Measurements from ENCODE around the gene PLCB2.
A peak's percentile ranks its signal among the peaks of the same experiment; 100 is the strongest.

Gene PLCB2

DNA sequence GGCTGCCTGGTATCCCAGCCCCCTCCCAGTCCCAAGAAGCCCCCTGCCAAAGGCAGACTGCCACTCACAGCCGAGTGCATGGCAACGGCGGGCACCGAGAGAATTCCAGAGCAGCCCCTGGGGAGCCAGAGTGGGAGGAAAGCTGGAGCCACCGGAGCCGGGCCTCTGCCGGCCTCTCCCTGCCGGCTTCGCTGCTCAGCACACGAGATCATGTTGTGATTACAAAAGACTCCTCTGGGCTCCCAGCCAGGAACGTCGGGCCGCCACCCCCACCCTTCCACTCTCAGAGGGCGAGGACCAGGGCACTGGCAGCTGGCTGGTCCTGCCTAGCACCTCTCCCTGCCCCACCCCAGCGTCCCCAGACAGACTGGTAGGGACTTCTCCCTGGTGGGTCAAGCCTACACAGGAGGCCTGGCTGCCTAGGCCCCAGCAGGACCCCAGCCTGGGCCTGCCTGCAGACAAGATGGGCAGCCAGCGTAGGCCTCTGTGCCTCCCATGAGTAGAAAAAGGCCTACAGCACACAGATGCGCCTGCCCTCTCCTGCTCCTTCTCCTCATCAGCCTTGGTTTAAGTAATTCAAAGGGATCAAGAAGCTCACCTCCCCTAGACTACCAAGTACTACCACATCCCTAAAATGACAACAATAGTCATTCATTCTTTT, 33.1 kb upstream of the PLCB2 start, which contains the start of gene CCDC9B:
Gene CCDC9B (minus strand): TSS at position 200 of the 661 bp plus-strand sequence. CDS start 120 bp downstream, at position 80.
- peak; percentile 54 for DNase-seq

- DNase-seq, result peak; percentile 34
These were observed 32.5 kb upstream of the PLCB2 start for GRCh38 chr15:40340038-40340739.

GRCh38 chr15:40339621-40339945, 31.8 kb upstream of the PLCB2 start:
- no peak for DNase-seq

GRCh38 chr15:40338921-40339620, 31.3 kb upstream of the PLCB2 start:
- no peak for DNase-seq

- DNase-seq, result no peak
These were observed 30.4 kb upstream of the PLCB2 start for GRCh38 chr15:40338041-40338657.

DNA sequence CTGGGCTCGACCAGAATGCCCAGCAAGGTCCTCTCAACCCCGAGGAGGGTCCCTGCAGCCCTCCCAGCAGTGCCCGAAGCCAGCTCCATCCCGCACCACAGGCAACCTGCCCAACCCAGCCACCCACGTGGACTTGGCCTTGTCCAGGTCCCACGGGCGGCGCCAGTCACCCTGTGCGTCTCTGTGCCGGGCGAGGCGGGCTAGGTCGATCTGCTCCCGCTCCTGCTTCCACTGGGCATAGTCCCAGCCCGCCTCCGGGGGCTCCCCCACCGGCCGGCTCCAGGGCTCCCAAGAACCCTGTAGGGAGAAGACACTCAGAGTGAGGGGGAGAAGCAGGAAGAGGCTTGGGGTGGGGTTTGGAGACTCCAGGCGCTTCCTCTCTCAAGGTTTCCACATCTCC, 29.9 kb upstream of the PLCB2 start:
- no peak for DNase-seq

DNA sequence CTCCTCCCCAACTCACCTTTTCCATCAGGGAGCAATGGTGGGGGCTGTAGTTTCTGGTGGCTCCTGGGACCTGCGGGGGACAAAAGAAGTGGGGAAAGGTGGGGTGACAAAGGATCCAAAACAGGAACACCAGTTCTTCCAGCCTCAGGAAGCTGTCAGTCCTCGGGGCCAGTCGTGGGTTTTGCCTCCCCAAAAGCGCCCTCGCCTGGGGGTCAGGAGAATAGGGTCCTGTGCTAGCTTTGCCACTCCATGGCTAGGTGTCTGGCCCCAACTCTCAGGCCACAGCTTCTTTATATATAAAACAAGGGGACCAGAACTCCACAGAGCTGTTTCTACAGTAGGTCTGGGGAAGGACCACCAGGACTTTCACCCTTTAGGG, 29.0 kb upstream of the PLCB2 start:
- no peak for DNase-seq

GRCh38 chr15:40335938-40336743, 28.4 kb upstream of the PLCB2 start:
- DNase-seq, result peak; percentile 45

DNA sequence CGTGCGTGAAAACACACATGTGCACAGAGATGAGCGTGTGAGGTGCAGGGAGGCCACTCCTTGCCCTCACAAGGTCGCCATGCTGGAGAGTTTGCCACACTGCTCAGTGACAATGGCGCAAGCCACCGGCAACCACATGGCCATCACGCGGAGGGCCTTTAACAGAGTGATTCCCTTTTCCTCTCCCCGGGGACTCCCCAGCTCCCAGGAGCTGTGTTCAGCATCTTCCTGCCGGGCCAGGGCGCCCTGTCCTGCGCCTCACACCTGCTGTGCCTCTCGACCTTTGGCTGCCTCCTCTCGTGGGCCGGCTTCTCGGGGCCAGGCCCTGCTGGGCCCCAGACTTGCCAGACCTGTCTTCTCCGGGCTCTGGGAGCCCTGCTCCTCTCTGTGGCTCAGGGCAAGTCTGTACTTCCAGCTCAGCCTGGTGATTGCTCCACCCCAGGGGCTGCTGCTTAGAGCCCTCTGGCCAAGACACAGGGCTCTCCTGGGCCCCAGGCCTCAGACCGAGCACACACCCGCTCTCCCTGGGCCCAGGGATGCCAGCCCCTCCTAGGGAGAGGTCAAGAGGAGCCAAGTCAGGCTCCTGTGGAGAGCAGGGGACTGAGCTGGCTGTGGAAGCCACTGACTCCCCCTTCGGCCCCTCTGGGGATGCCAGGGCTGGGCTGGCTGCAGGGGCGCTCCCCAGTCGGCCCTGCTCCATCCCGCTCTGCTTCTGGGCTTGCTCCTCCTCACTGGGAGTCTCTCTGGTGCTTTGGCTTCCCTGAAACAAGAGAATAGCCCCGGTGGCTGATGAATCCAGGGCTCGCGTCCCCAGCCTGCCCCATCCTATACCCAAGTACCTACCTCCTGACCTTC, 27.4 kb upstream of the PLCB2 start:
- DNase-seq, result no peak

- DNase-seq, result no peak
These were observed 26.8 kb upstream of the PLCB2 start for GRCh38 chr15:40334541-40334940.

GRCh38 chr15:40333922-40334492, 26.3 kb upstream of the PLCB2 start:
- DNase-seq, result no peak

DNA sequence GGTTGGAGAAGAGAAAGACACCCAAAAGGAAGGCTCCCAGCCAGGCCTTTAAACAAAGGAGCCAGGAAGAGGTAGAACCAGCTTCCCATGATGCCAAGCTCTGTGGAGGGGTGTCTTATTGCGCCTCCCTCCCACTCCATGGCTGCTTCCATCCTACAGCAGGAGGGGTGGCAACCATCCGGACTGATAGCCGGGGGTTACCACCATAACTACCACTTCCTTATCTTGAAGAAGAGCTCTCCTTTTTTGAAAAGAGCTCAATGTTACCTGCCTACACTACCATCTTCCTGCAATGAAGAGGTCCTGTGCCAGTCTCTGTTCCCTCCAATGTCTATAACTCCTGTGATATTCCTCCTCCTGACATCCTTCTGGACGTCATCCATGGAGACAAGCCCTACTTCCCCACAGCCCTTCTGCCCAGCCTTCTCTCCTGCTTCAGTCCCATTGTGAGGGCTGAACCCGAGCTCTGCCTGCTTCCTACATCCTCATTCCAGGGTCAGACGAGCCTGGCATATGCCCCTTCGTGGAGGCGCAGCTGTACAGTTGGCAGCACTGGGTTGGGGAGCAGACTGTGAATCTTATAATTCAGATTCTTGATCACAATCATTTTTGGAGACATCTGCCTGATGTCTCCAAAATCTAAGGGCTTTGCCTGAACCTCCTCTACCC, 24.5 kb upstream of the PLCB2 start:
- no peak for DNase-seq

DNA sequence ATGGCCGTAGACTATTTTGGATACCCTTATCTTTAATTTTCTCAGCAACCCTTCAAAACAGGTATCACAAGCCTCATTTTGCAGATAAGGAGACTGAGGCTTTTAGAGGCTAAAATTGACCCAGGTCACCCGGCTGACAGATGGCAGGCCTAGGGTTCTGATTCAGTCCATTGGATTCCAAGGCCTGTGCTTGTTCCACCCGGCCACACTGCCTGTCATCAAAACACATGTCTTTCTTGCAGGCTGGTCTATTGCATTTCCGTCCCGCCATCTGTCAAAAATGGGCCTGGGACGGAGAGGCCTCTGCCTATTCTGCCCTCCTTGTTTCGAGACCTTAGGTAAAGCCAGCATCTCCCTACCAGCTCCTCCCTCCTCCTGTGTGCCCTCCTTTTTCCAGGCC, 23.9 kb upstream of the PLCB2 start:
- no peak for DNase-seq

DNA sequence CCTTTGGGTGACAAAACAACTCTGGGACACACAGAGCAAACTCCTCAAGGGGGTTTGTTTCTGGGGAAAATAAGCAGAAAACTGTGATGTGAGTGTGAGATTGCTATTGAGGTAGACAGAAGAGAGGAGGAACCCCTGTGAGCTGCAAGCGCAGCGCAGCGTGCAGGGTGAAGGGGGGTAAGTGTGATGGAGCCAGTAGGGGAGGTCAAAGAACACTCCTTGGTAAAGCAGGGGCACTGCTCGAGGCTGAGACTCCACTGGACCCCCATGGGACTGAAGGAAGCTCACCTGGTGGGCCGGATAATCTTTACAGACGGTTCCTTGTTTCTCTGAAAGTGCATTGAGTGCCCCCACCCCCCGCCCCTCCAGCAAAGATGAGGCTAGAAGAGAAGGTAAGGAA, 23.3 kb upstream of the PLCB2 start:
- no peak for DNase-seq

DNA sequence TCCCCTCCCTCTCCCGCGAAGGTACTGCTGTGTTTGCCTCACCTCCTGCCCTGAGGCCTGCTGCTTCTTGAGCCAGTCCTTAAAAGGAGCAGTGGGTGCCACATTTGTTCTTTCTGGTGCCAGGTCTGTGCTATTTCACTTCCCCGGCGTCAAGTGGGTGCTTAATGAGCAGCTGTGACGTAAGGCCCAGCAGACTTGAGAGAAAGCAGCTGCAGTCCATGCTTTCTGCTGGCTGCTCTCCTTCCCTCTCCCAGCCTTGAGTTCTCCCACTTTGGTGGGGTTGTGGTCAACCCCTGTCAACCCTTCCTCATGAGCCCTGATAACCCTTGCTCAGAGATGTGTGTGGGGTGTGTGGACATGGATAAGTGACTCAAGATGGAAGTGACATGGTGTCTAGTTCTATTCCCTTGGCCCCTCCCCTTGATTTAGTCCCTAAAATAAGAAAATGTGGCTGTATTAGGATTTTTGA, 22.7 kb upstream of the PLCB2 start:
- peak; percentile 14 for DNase-seq

DNA sequence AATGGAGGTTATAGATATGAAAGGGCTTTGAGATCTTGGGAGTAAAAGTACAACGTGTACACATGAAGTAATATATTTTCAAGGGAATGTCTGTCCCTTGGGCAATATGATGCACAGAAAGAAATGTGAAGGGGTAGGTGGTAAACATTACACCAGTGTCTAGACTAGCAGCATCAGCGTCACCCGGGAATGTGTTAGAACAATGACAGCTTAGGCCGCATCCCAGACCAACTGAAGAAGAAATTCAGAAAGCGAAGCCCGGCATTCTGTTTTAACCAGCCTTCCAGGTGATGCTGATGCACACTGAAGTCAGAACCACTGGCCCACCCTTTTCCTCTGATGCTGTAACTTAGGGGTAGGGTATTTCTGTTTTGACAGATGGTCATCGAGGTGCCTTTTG, 22.1 kb upstream of the PLCB2 start:
- no peak for DNase-seq

DNA sequence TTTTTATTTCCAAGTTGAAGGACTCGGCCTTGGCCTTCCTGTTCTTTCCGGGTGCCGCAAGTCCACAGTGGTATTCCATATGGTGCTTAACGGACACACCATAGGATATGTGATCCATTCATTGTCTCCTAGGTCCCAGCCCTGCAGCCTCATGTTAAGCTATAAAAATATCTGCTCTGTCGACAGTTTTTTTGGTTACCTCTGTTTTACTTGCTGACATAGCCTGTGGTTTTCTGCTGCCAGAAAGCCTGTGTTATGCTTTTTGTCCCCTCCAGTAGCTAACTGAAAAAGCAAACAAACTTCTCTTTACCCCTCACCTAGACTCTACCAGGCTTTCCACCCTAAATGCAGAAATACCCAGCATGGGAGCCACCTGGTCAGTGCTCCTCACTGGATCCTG, 21.0 kb upstream of the PLCB2 start:
- no peak for DNase-seq

DNA sequence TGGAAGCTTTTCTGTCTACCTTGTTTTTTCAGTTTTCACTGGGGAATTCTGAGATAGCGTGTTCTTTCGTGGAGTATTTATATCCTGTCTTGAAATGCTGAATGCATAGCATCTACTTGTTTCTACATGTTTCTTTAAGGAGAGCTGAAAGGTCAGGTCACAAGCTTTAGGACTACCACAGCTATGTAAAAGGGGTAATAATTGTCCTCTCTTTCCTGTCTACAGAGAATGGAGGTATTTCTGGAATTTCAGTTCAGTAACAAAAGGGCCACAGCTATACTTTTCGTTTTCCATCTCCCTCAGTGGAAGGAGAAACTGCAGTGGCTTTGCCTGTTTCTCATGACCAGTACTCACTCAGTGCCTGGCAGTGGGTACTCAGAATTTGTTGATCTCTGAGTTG, 20.4 kb upstream of the PLCB2 start:
- no peak for DNase-seq

DNA sequence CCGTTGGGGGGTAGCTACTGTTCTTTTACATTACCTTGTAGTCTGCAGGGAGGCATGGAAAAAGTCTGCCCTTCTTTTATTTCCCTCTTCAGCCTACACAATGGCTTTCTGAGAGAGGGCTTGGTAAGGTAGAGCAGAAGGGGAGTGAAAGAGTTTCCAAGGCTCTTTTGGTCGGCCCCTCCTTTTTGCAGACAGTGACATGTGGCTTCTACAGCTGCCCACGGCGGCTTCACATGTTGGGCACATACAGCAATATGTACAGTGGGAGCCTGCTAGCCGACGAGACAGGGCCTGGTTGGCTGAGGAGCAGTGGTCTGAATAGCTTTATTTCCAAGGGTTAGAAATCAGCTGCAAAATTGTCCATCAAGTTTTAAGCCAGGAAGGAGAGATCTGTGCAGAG, 19.7 kb upstream of the PLCB2 start:
- DNase-seq, result no peak

DNA sequence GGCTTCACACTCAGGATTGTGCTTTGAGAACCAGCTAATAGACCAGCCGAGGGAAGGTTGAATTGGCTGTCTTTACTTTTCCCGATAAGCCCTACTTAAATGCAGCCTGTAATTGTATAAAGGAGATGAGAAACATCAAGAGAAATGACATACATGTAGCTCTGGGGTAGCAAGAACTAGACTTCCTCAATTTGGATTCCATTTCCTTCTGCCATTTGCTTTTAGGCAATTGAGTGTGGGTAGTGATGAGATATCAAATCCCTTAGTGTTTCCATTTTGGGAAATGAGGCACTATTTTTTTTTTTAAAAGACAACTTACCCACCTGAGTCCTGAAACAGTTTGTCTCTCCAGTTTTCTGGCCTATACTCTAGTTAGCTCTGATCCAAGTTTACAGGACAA, 18.0 kb upstream of the PLCB2 start:
- DNase-seq, result no peak

GRCh38 chr15:40325188-40325587, 17.5 kb upstream of the PLCB2 start:
- DNase-seq, result no peak
